A549 (cell line): ENCODE measurements around the gene ERN2. TPM values are rescaled to one million over a fixed set of nuclear protein-coding genes. Genes with fewer than 3 reads are reported as not detected.
"Not testable (repeated sequence)": the region's sequence is repeated elsewhere in the genome, so short reads cannot be mapped to it uniquely, and the experiment has no call there.

Experiments used
- ATAC-seq, 2 experiments: fragments of 200-7000 bp in 1 of 2; fragments of >200 bp in 1 of 2; cut with Nextera tagmentation in 1 of 2; cut with Tn5 transposase in 1 of 2; 3 replicates each; pipeline versions ENCODE4 v1.8.0 to v1.9.1; 2018 to 2020; ENCODE audit warnings: mild to moderate bottlenecking in 1 of 2, moderate library complexity in 1 of 2
- CTCF ChIA-PET: fragments of 300-600 bp; sonication (Branson Sonifier 250); formaldehyde crosslinking; extraction: SDS; loops from one replicate; lab custom pipeline; 2021; ENCODE audit warnings: antibody characterized with exemption, inconsistent platforms; lab: Yijun Ruan, JAX
- POLR2A ChIA-PET: fragments of 350-600 bp; formaldehyde crosslinking; extraction: SDS; loops from one replicate; lab custom pipeline; 2021; ENCODE audit warnings: antibody characterized with exemption, inconsistent platforms; lab: Yijun Ruan, JAX
- DNase-seq, 2 experiments: peaks; one replicate each; pipeline versions ENCODE4 v3.0.0 to v3.0.0-alpha.2; 2011 to 2016; ENCODE audit warnings: low read depth in 1 of 2, low spot score in 1 of 2
- FAIRE-seq: peaks from 2 replicates; lab custom pipeline; 2011; peaks lifted over from hg19 to GRCh38; lab: Jason Lieb, UNC
- H3K27ac ChIP-seq, 2 experiments: fragments of >200 bp; sonication (Bioruptor Twin); formaldehyde crosslinking; 3 replicates each; pipeline ENCODE4 v1.5.1; 2016 to 2017
- H3K4me1 ChIP-seq: fragments of >200 bp; sonication (Bioruptor Twin); formaldehyde crosslinking; 3 replicates; pipeline ENCODE4 v1.6.1; 2016
- H3K4me2 ChIP-seq: fragments of >200 bp; sonication (Bioruptor Twin); formaldehyde crosslinking; 3 replicates; pipeline ENCODE4 v1.6.1; 2016
- H3K4me3 ChIP-seq: fragments of >200 bp; sonication (Bioruptor Twin); formaldehyde crosslinking; 3 replicates; pipeline ENCODE4 v1.5.1; 2016
- H3K9me3 ChIP-seq: fragments of >200 bp; sonication (Bioruptor Twin); formaldehyde crosslinking; 3 replicates; pipeline ENCODE4 v1.6.1; 2016
- ATOH8 ChIP-seq: fragments of 250-450 bp; sonication (Bioruptor Pico); IDR thresholded peaks from 2 replicates; pipeline ENCODE4 v1.5.0; 2020; ENCODE audit warnings: low read depth, mild to moderate bottlenecking, moderate library complexity
- BHLHE40 ChIP-seq: IDR thresholded peaks from 2 replicates; pipeline ENCODE4 v1.6.1; 2012; ENCODE audit warnings: low read depth, low read length, inconsistent platforms
- CBX2 ChIP-seq: fragments of 200-600 bp; sonication (generic); IDR thresholded peaks from 2 replicates; pipeline ENCODE4 v1.6.1; 2016; ENCODE audit warnings: low read depth, mild to moderate bottlenecking, borderline replicate concordance
- CBX8 ChIP-seq: fragments of 200-600 bp; sonication (generic); IDR thresholded peaks from 2 replicates; pipeline ENCODE4 v1.6.1; 2016
- CEBPB ChIP-seq, 2 experiments: fragments of >200 bp in 1 of 2; sonication (Bioruptor Twin) in 1 of 2; formaldehyde crosslinking in 1 of 2; IDR thresholded peaks; 2 replicates each; pipeline ENCODE4 v1.6.1; 2012 to 2016
- CHD4 ChIP-seq: fragments of 200-600 bp; sonication (generic); IDR thresholded peaks from 2 replicates; pipeline ENCODE4 v1.6.1; 2016; ENCODE audit warnings: antibody characterized with exemption, mild to moderate bottlenecking, borderline replicate concordance
- CTCF ChIP-seq: fragments of >200 bp; sonication (Bioruptor Twin); formaldehyde crosslinking; IDR thresholded peaks from 3 replicates; pipeline ENCODE4 v1.5.1; 2016
- EHF ChIP-seq: fragments of 250-450 bp; sonication (Bioruptor Pico); IDR thresholded peaks from 2 replicates; pipeline ENCODE4 v1.5.0; 2020; ENCODE audit warnings: mild to moderate bottlenecking
- FOSL2 ChIP-seq, 2 experiments: fragments of 450-650 bp in 1 of 2; fragments of >200 bp in 1 of 2; sonication (Bioruptor Twin) in 1 of 2; formaldehyde crosslinking; IDR thresholded peaks; 2 replicates each; pipeline versions ENCODE4 v1.5.0 to v1.6.1; 2016 to 2020; ENCODE audit warnings: mild to moderate bottlenecking in 1 of 2, moderate library complexity in 1 of 2
- GATA3 ChIP-seq: IDR thresholded peaks from 2 replicates; pipeline ENCODE4 v1.6.1; 2012; ENCODE audit warnings: borderline replicate concordance
- HOXB5 ChIP-seq: fragments of 250-450 bp; sonication (Bioruptor Pico); IDR thresholded peaks from 2 replicates; pipeline ENCODE4 v1.5.0; 2020; ENCODE audit warnings: mild to moderate bottlenecking, moderate library complexity
- JUN ChIP-seq, 2 experiments: fragments of >200 bp; sonication (Bioruptor Twin); formaldehyde crosslinking; IDR thresholded peaks; 2 replicates in 1 of 2; 3 replicates in 1 of 2; pipeline ENCODE4 v1.6.1; 2016 to 2017
- JUNB ChIP-seq: fragments of >200 bp; sonication (Bioruptor Twin); formaldehyde crosslinking; IDR thresholded peaks from 2 replicates; pipeline ENCODE4 v1.6.1; 2016
- NFE2L2 ChIP-seq: fragments of 150-350 bp; conservative IDR thresholded peaks from 2 replicates; pipeline ENCODE4 v1.6.1; 2014; ENCODE audit warnings: low read length
- NR3C1 ChIP-seq: fragments of >200 bp; sonication (Bioruptor Twin); formaldehyde crosslinking; IDR thresholded peaks from 3 replicates; pipeline ENCODE4 v1.6.1; 2017
- RAD21 ChIP-seq, 2 experiments: fragments of >200 bp in 1 of 2; sonication (Bioruptor Twin) in 1 of 2; formaldehyde crosslinking in 1 of 2; IDR thresholded peaks in 1 of 2; conservative IDR thresholded peaks in 1 of 2; 2 replicates in 1 of 2; 3 replicates in 1 of 2; pipeline ENCODE4 v1.6.1; 2012 to 2018; ENCODE audit warnings: inconsistent platforms in 1 of 2
- RCOR1 ChIP-seq: fragments of 150-350 bp; IDR thresholded peaks from 2 replicates; pipeline ENCODE4 v1.6.1; 2014; ENCODE audit warnings: antibody characterized with exemption, low read length, low read depth
- SMC3 ChIP-seq: fragments of >200 bp; sonication (Bioruptor Twin); formaldehyde crosslinking; IDR thresholded peaks from 3 replicates; pipeline ENCODE4 v1.6.1; 2018; ENCODE audit warnings: inconsistent platforms
- SREBF2 ChIP-seq: fragments of 450-650 bp; IDR thresholded peaks from 2 replicates; pipeline ENCODE4 v1.6.1; 2014; ENCODE audit warnings: mild to moderate bottlenecking, moderate library complexity
- ZFP36 ChIP-seq: fragments of 450-650 bp; IDR thresholded peaks from 2 replicates; pipeline ENCODE4 v1.6.1; 2014; ENCODE audit warnings: borderline replicate concordance; ENCODE audit not compliant: partially characterized antibody
- ZSCAN20 ChIP-seq: fragments of 250-450 bp; sonication (Bioruptor Pico); IDR thresholded peaks from 2 replicates; pipeline ENCODE4 v1.8.0; 2022; ENCODE audit warnings: mild to moderate bottlenecking, moderate library complexity
- WGBS: methylation state at CpG from one replicate; pipeline ENCODE4 v1.1.6; 2017; ENCODE audit errors: missing lambda C conversion rate; 5-methylcytosine and 5-hydroxymethylcytosine counted together
- polyA plus RNA-seq, 4 experiments: library from polyadenylated mRNA; depleted of rRNA in 3 of 4; stranded (reverse); fragments of >200 nt; fragmentation: RNase III in 1 of 4; extraction: RNeasy Plus Mini Kit Qiagen cat#74134 plus additional on column Dnase treatment in 1 of 4; gene quantifications; 2 replicates in 3 of 4; 3 replicates in 1 of 4; pipeline ENCODE4 v1.2.3, GENCODE V29; 2011 to 2017
- TF ChIP-seq, protein P1 (sequence below): IDR thresholded peaks from 2 replicates; pipeline ENCODE4 v1.6.1; 2012; ENCODE audit warnings: low read depth, borderline replicate concordance

ERN2 gene
- polyA plus RNA-seq, 2 of the 4 experiments (the other 2 are of a cell fraction) = not detected

- ATAC-seq (no peak), FAIRE-seq (no peak), DNase-seq (no peak)
- 0% methylated on average over 2 of the region's 2 CpGs for WGBS
- Histone ChIP-seq H3K4me3 (no peak overlapping the region), H3K4me2 (no peak overlapping the region), H3K4me1 (no peaks in the 10 kb centered on the region), H3K27ac (no peak overlapping the region), H3K9me3 (no peaks in the 10 kb centered on the region)
- ChIA-PET POLR2A (no interaction called here), CTCF (no interaction called here)
- no peak for TF ChIP-seq CBX2
- TF ChIP-seq HOXB5 (CRISPR knock-in tag) = no peak
- no peak for TF ChIP-seq NFE2L2
- TF ChIP-seq JUN (IDR thresholded peaks at IDR 0.05) = no peak
- no peak for TF ChIP-seq CHD4
- TF ChIP-seq JUNB = no peak
- no peak for TF ChIP-seq CTCF
- no peak for TF ChIP-seq RAD21 (conservative IDR thresholded peaks at IDR 0.05 in 1 of 2, IDR thresholded peaks at IDR 0.05 in 1 of 2)
Observed at GRCh38 chr16:23741675-23742303, 28.8 kb upstream of the ERN2 start.

DNA sequence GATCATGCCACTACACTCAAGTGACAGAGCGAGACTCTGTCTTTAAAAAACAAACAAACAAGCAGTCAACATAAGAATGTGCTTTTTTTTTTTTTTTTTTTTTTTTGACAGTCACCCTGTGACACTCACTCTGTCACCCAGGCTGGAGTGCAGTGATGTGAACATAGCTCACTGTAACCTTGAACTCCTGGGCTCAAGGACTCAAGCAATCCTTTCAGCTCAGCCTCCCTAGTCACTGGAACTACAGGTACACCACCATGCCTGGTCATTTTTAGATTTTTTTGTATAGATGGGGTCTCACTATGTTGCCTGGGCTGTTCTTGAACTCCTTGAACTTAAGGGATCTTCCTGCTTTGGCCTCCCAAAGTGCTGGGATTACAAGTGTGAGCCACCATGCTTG, 26.5 kb upstream of the ERN2 start:
- no peak for FAIRE-seq
- WGBS = 4% methylated on average over 1 of the region's 1 CpG
- no peak for TF ChIP-seq NR3C1
- no peak for TF ChIP-seq ZFP36
- TF ChIP-seq, protein P1, sequence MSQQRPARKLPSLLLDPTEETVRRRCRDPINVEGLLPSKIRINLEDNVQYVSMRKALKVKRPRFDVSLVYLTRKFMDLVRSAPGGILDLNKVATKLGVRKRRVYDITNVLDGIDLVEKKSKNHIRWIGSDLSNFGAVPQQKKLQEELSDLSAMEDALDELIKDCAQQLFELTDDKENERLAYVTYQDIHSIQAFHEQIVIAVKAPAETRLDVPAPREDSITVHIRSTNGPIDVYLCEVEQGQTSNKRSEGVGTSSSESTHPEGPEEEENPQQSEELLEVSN = no peak
- no peak for TF ChIP-seq FOSL2 (IDR thresholded peaks at IDR 0.05)
- TF ChIP-seq FOSL2 (CRISPR knock-in tag; IDR thresholded peaks at IDR 0.05) = no peak
- TF ChIP-seq SREBF2 = no peak
- no peak for TF ChIP-seq ATOH8 (CRISPR knock-in tag)
- TF ChIP-seq CEBPB (IDR thresholded peaks at IDR 0.05) = no peak
- no peak for TF ChIP-seq CBX8
- TF ChIP-seq GATA3 = no peak
- no peak for TF ChIP-seq HOXB5 (CRISPR knock-in tag)
- TF ChIP-seq ZSCAN20 (CRISPR knock-in tag) = no peak
- TF ChIP-seq RCOR1 = no peak
- no peak for TF ChIP-seq SMC3
- no peak for TF ChIP-seq BHLHE40
- TF ChIP-seq EHF (CRISPR knock-in tag) = no peak
- DNase-seq = no peak
- no peaks in the 10 kb centered on the region for H3K4me1 ChIP-seq
- no peak overlapping the region for H3K27ac ChIP-seq
- no peak for ATAC-seq
- H3K4me2 ChIP-seq = no peak overlapping the region
- H3K4me3 ChIP-seq = no peak overlapping the region
- ChIA-PET CTCF (interaction anchor here (1.8 kb wide), 1 partner anchor 12 kb away, joined by 6 read pairs; no protein-coding TSS in a partner anchor), POLR2A (no interaction called here)
- H3K9me3 ChIP-seq = no peaks in the 10 kb centered on the region

GRCh38 chr16:23737423-23738028, 24.5 kb upstream of the ERN2 start:
- H3K4me2 ChIP-seq, FAIRE-seq, H3K9me3 ChIP-seq, H3K27ac ChIP-seq, DNase-seq, ATAC-seq, H3K4me1 ChIP-seq, H3K4me3 ChIP-seq, POLR2A ChIA-PET: not testable (repeated sequence)
- CTCF ChIA-PET = interaction anchor here (0.8 kb wide), 1 partner anchor 9 kb away, joined by 3 read pairs; no protein-coding TSS in a partner anchor
- whole genome bisulfite sequencing = 18% methylated on average over 1 of the region's 1 CpG
